Adrenal gland (tissue), 12 donors: ENCODE results near the gene BUB3. TPM values are rescaled to one million over a fixed set of nuclear protein-coding genes. Genes with fewer than 3 reads are reported as not detected.

Source experiments
- DNase-seq, 7 donors: peaks; one replicate each; pipeline ENCODE4 v3.0.0-alpha.2; 2019 to 2020
- H3K27ac ChIP-seq, 5 donors: fragments of 200-600 bp; sonication (generic) in 4 of 5; 1 replicate in 3 of 5; 2 replicates in 2 of 5; pipeline versions ENCODE4 v1.5.1 to v1.8.0; 2016 to 2020; ENCODE audit warnings: mild to moderate bottlenecking in 1 of 5
- H3K27me3 ChIP-seq: fragments of 200-600 bp; 2 replicates; pipeline ENCODE4 v1.8.0; 2021
- H3K36me3 ChIP-seq, 2 donors: fragments of 200-600 bp; replicated peaks in 1 of 2; 1 replicate in 1 of 2; 2 replicates in 1 of 2; pipeline versions ENCODE4 v1.5.1 to v1.8.0; 2018 to 2022
- H3K4me1 ChIP-seq, 2 donors: fragments of 200-600 bp; replicated peaks in 1 of 2; 1 replicate in 1 of 2; 2 replicates in 1 of 2; pipeline versions ENCODE4 v1.5.1 to v1.8.0; 2018 to 2021
- H3K4me3 ChIP-seq, 4 donors: fragments of 200-600 bp; sonication (generic) in 3 of 4; one replicate each; pipeline ENCODE4 v1.5.1; 2016 to 2018
- H3K9me3 ChIP-seq, 3 donors: fragments of 200-600 bp; sonication (generic) in 1 of 3; replicated peaks in 1 of 3; 1 replicate in 2 of 3; 2 replicates in 1 of 3; pipeline versions ENCODE4 v1.5.1 to v1.8.0; 2016 to 2021
- POLR2A ChIP-seq, 2 donors: fragments of 450-650 bp; IDR thresholded peaks; one replicate each; pipeline ENCODE4 v1.6.1; 2017; ENCODE audit warnings: antibody characterized with exemption in 2 of 2, mild to moderate bottlenecking in 2 of 2, moderate library complexity in 1 of 2
- WGBS, 4 donors: extraction: QIAGEN DNeasy Blood & Tissue Kit in 2 of 4; methylation state at CpG; one replicate each; pipeline versions ENCODE4 v1.1.5 to v1.1.7; 2013 to 2017; 5-methylcytosine and 5-hydroxymethylcytosine counted together
- intact Hi-C, 2 donors: fragments of 100-400 bp; cut with DNase I; formaldehyde crosslinking; loops; one replicate each; pipeline versions ENCODE4 v1.14.1 to v1.15.0; 2022 to 2023
- polyA plus RNA-seq, 3 donors: library from polyadenylated mRNA; stranded (reverse); fragments of 200-250 nt in 2 of 3; fragments of 350-450 nt in 1 of 3; fragmentation: Illumina TruSeq in 1 of 3; extraction: RNeasy Lipid Tissue Mini Kit (QIAGEN cat#74804) in 1 of 3; gene quantifications; one replicate each; pipeline ENCODE4 v1.2.3, GENCODE V29; 2013 to 2014
- total RNA-seq, 9 donors: library from RNA; depleted of rRNA in 4 of 9; stranded (reverse); fragments of >200 nt in 4 of 9; fragments of 120-200 nt in 1 of 9; fragmentation: NEBNext Ultra II Directional in 1 of 9; extraction: Animal tissue kit (Norgen Biotek cat#: 25700) in 1 of 9; gene quantifications; one replicate each; pipeline versions ENCODE4 v1.1.0 to v1.2.4, GENCODE V29; 2013 to 2023
- TF ChIP-seq, protein P1 (sequence below), 6 experiments: fragments of 450-650 bp in 4 of 6; fragments of 200-600 bp in 2 of 6; sonication (generic) in 1 of 6; IDR thresholded peaks; 1 replicate in 5 of 6; 2 replicates in 1 of 6; pipeline versions ENCODE4 v1.5.1 to v1.8.0; 2016 to 2021; ENCODE audit warnings: antibody characterized with exemption in 6 of 6, mild to moderate bottlenecking in 2 of 6, moderate library complexity in 1 of 6
- donor health status: healthy with polysubstance abuse.
- donor health status: Bipolar disorder and iron deficiency.
- donor health status: DM: yes; HTN: yes; CAD: no.
- donor health status: DM: no; HTN: no; CAD: no.
- donor health status: DM: no; HTN: no; CAD: no.
- donor health status: DM: yes; HTN: yes; CAD: no.

The BUB3 gene
- total and polyA plus RNA-seq, 12 donors, result 23.8 to 167 (median 106) TPM

DNA sequence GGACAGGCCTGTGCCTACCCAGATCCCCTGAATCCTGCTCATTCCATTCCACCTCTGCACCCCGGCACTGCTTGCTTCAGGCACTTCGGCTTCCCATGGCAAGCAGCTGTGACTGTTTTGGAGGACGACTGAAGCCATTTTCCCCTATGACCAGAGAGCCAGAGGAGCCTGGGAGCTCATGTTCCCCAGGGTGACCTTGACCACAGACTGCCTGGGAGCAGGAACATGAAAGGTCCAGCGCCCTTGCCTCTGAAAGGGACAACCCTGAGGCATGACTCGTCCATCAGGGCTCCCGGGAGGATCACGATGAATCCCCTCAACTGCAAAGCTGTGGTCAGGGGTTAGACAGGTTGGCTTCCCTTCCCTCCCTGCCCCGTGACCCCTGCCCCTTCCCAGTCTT lies 35.1 kb upstream of the BUB3 start:
- intact Hi-C loops, result no loop called here
- peaks cover 23% of the 10 kb centered on the region for H3K27me3 ChIP-seq
- H3K36me3 ChIP-seq, result no peaks in the 10 kb centered on the region
- no peak for DNase-seq
- H3K27ac ChIP-seq, result no peak overlapping the region
- no peaks in the 10 kb centered on the region for H3K4me1 ChIP-seq
- no peak overlapping the region for H3K4me3 ChIP-seq
- no peaks in the 10 kb centered on the region for H3K9me3 ChIP-seq
- TF ChIP-seq, protein P1, sequence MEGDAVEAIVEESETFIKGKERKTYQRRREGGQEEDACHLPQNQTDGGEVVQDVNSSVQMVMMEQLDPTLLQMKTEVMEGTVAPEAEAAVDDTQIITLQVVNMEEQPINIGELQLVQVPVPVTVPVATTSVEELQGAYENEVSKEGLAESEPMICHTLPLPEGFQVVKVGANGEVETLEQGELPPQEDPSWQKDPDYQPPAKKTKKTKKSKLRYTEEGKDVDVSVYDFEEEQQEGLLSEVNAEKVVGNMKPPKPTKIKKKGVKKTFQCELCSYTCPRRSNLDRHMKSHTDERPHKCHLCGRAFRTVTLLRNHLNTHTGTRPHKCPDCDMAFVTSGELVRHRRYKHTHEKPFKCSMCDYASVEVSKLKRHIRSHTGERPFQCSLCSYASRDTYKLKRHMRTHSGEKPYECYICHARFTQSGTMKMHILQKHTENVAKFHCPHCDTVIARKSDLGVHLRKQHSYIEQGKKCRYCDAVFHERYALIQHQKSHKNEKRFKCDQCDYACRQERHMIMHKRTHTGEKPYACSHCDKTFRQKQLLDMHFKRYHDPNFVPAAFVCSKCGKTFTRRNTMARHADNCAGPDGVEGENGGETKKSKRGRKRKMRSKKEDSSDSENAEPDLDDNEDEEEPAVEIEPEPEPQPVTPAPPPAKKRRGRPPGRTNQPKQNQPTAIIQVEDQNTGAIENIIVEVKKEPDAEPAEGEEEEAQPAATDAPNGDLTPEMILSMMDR (IDR thresholded peaks at IDR 0.05), result no peak
- no peak for TF ChIP-seq POLR2A (IDR thresholded peaks at IDR 0.05)
- 53 to 64% (median 61%) methylated on average over 6 to 8 of the region's 8 CpGs for WGBS, 4 donors

DNA sequence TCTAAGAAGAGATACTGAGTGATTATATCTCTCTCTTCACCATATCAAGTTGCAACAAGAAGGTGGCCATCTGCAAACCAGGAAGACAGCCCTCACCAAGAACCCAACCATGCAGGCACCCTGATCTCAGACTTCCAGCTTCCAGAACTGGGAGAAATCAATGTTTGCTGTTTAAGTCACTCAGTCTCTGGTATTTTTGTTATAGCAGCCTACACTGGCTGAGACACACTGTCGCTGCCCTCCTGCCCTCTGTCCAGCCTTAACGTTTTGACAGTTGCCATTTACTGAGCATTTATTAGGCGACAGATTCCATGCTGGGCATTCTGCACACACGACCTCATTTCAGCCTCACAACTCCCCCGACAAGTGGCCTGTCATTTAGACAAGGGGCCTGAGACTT lies 28.0 kb upstream of the BUB3 start:
- H3K9me3 ChIP-seq, result no peaks in the 10 kb centered on the region
- H3K36me3 ChIP-seq, result no peaks in the 10 kb centered on the region
- intact Hi-C loops, result no loop called here
- H3K27ac ChIP-seq, result no peak overlapping the region
- DNase-seq, result no peak
- H3K4me3 ChIP-seq, result no peak overlapping the region
- no peak for TF ChIP-seq POLR2A (IDR thresholded peaks at IDR 0.05)
- TF ChIP-seq, protein P1 (IDR thresholded peaks at IDR 0.05), result no peak
- 55 to 69% (median 64%) methylated on average over 5 of the region's 5 CpGs for WGBS, 4 donors
- H3K4me1 ChIP-seq, result no peaks in the 10 kb centered on the region
- H3K27me3 ChIP-seq, result peaks cover 28% of the 10 kb centered on the region

DNA sequence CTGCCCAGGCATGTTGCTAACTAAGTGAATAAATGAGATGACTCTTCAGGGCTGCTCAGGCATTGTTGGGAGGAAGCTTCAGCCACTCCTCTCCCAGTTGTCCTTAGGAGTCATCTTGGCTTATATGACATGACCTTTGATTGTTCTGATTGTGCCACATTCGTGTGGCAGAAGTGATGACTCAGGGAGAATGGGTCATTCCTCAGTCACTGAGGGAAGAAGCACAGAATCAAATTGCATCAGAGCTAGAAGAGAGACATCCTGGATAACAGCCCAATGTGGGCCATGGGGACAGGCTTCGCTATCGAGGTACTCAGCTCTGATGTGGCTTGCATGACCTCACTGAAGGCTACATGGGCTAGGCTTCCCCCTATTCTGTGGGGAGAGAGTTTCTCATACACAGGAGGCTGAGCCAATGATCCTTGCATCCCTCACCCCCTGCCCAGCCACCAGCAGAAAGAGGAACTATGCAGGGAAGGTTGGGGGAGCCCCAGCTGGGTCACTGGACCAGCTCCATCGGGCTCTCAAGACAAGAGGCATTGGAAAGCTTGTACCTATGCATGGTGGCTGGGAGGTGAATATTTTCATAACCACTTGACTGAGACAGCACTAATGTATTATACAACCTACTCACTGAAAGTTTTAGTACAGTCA lies 24.5 kb upstream of the BUB3 start:
- 39 to 61% (median 50%) methylated on average over 4 of the region's 4 CpGs for WGBS, 4 donors
- no peak for TF ChIP-seq POLR2A (IDR thresholded peaks at IDR 0.05)
- TF ChIP-seq, protein P1 (IDR thresholded peaks at IDR 0.05), result no peak

DNA sequence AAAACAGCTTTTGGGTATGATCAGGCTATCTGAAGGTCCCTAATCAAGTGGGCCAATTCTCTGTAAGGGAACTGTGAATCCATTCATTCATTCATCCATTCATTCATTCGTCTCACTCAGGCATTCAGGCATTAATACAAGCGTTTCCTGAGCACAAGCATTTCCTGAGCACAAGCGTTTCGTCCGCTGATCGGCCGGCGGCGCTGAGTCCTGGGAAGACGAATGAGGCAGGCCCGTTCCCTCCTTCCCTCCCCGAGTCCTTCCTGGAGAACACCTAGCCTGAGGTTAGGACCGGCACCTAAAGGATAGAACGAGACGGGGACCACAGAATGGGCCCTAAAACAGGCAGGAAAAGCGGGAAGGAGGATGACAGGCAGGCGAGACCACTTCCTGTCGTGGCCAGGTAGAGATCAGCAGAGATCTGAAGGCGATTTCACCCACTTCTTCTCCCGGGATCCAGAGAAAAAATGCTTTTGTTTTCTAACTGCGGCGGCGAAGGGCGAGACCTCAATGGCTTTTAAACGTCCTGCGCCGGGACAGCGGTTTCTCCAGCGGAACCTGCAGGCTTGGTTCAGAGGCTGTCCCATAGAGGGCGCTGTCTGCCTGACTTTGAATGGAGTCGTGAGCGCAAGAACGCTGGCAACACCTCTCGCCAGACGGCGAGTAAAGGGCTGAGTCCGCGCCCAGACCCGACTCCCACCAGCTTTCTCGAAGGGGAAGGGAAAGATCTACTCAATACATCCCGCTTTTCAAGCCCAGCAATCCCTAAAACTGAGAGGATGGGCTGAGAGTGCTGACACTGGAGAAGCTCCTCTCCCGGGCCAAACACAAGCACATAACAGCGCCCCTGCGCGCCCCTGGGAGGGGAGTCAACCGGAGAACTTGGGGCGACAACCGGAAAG lies 21.4 kb upstream of the BUB3 start:
- Histone ChIP-seq H3K9me3 (no peaks in the 10 kb centered on the region), H3K27ac (no peak overlapping the region), H3K36me3 (no peaks in the 10 kb centered on the region), H3K4me1 (peaks cover 20 to 44% of the 10 kb centered on the region in 2 donors), H3K4me3 (no peak overlapping the region), H3K27me3 (peaks cover 83% of the 10 kb centered on the region)
- intact Hi-C loops, result loop anchor here (2.0 to 10.0 kb wide), 4 partner anchors 242 to 428 kb away; no protein-coding TSS in a partner anchor
- 8 to 13% (median 10%) methylated on average over 30 to 48 of the region's 48 CpGs for WGBS, 4 donors
- TF ChIP-seq POLR2A (IDR thresholded peaks at IDR 0.05), result no peak
- TF ChIP-seq, protein P1 (IDR thresholded peaks at IDR 0.05), result peak; percentile 80 to 94 (median 88)
- peak; percentile 75 to 93 (median 88) for DNase-seq

More for the DNA sequence above, 24.5 kb upstream of the BUB3 start:
- no peak for DNase-seq
- Histone ChIP-seq H3K36me3 (no peaks in the 10 kb centered on the region), H3K27me3 (peaks cover 60% of the 10 kb centered on the region), H3K4me3 (no peak overlapping the region), H3K27ac (no peak overlapping the region), H3K4me1 (peaks cover 4 to 13% of the 10 kb centered on the region in 2 donors), H3K9me3 (no peaks in the 10 kb centered on the region)
- intact Hi-C loops, result loop anchor here in 1 of 2 donors (5.0 to 10.0 kb wide), 2 partner anchors 245 to 428 kb away; no protein-coding TSS in a partner anchor
